Measurements from ENCODE around the gene CD2BP2.
"Not testable (repeated sequence)": the region's sequence is repeated elsewhere in the genome, so short reads cannot be mapped to it uniquely, and the experiment has no call there.

The CD2BP2 gene

GRCh38 chr16:30348113-30348512 lies 7.0 kb downstream of the CD2BP2 start:
- H3K27ac ChIP-seq = no peak overlapping the region
- DNase-seq (ENCODE audit: low read depth, low spot score) = no peak

- H3K27ac ChIP-seq = no peak overlapping the region
Measured at GRCh38 chr16:30346286-30346685, 8.8 kb downstream of the CD2BP2 start.

GRCh38 chr16:30343491-30343820 lies 11.7 kb downstream of the CD2BP2 start:
- not testable (repeated sequence) for H3K27ac ChIP-seq; DNase-seq (ENCODE audit: low read depth, low spot score)

More at GRCh38 chr16:30346286-30346685, 8.8 kb downstream of the CD2BP2 start:
- no peak for DNase-seq (ENCODE audit: low read depth, low spot score)

GRCh38 chr16:30342751-30343490 lies 12.2 kb downstream of the CD2BP2 start:
- H3K27ac ChIP-seq = no peak overlapping the region
- no peak for DNase-seq (ENCODE audit: low read depth, low spot score)

- DNase-seq (ENCODE audit: low read depth, low spot score); H3K27ac ChIP-seq: not testable (repeated sequence)
Measured at GRCh38 chr16:30341971-30342370, 13.1 kb downstream of the CD2BP2 start.

GRCh38 chr16:30340621-30341020 lies 14.5 kb downstream of the CD2BP2 start:
- no peak for DNase-seq (ENCODE audit: low read depth, low spot score)
- H3K27ac ChIP-seq = no peak overlapping the region

- not testable (repeated sequence) for H3K27ac ChIP-seq; DNase-seq (ENCODE audit: low read depth, low spot score)
Measured at GRCh38 chr16:30338715-30339114, 16.4 kb downstream of the CD2BP2 start.

- not testable (repeated sequence) for H3K27ac ChIP-seq; DNase-seq (ENCODE audit: low read depth, low spot score)
Measured at GRCh38 chr16:30337964-30338357, 17.1 kb downstream of the CD2BP2 start.

- H3K27ac ChIP-seq = peak overlapping the region; percentile 92
- no peak for DNase-seq (ENCODE audit: low read depth, low spot score)
Measured at GRCh38 chr16:30335598-30336474, 19.3 kb downstream of the CD2BP2 start.

- H3K27ac ChIP-seq = peak overlapping the region; percentile 92
- DNase-seq (ENCODE audit: low read depth, low spot score) = not testable (repeated sequence)
Measured at GRCh38 chr16:30335028-30335597, 20.0 kb downstream of the CD2BP2 start.

- DNase-seq (ENCODE audit: low read depth, low spot score) = not testable (repeated sequence)
- H3K27ac ChIP-seq = peak overlapping the region; percentile 92
Measured at GRCh38 chr16:30334473-30334989, 20.6 kb downstream of the CD2BP2 start.

GRCh38 chr16:30324220-30324619 lies 30.9 kb downstream of the CD2BP2 start:
- not testable (repeated sequence) for DNase-seq (ENCODE audit: low read depth, low spot score)

GRCh38 chr16:30318647-30319046 lies 36.5 kb downstream of the CD2BP2 start:
- DNase-seq (ENCODE audit: low read depth, low spot score); H3K27ac ChIP-seq: not testable (repeated sequence)

More at GRCh38 chr16:30324220-30324619, 30.9 kb downstream of the CD2BP2 start:
- H3K27ac ChIP-seq = not testable (repeated sequence)

GRCh38 chr16:30310937-30311336 lies 44.2 kb downstream of the CD2BP2 start:
- not testable (repeated sequence) for H3K27ac ChIP-seq; DNase-seq (ENCODE audit: low read depth, low spot score)

GRCh38 chr16:30309255-30309654 lies 45.9 kb downstream of the CD2BP2 start:
- not testable (repeated sequence) for DNase-seq (ENCODE audit: low read depth, low spot score); H3K27ac ChIP-seq
